H9 (cell line): Measurements from ENCODE around the gene ZBED1. TPM values are rescaled to one million over a fixed set of nuclear protein-coding genes. Genes with fewer than 3 reads are reported as not detected.
"Not testable (repeated sequence)": the region's sequence is repeated elsewhere in the genome, so short reads cannot be mapped to it uniquely, and the experiment has no call there.

Experiments
- DNase-seq: peaks from one replicate; pipeline ENCODE4 v3.0.0-alpha.2; 2017
- H2AFZ ChIP-seq: one replicate; pipeline ENCODE4 v1.6.1; 2013; ENCODE audit warnings: mild to moderate bottlenecking, low read length, control low read depth, moderate library complexity
- H2AK5ac ChIP-seq: 2 replicates; pipeline ENCODE4 v1.6.1; 2013; ENCODE audit warnings: low read length, control low read depth, mixed read lengths; ENCODE audit not compliant: insufficient read length
- H2BK120ac ChIP-seq: one replicate; pipeline ENCODE4 v1.6.1; 2013; ENCODE audit warnings: low read depth, mild to moderate bottlenecking, low read length, control low read depth, inconsistent platforms; ENCODE audit not compliant: poor library complexity, severe bottlenecking
- H2BK12ac ChIP-seq: 2 replicates; pipeline ENCODE4 v1.6.1; 2013; ENCODE audit warnings: low read length, control low read depth, mixed read lengths, low read depth; ENCODE audit not compliant: insufficient read length
- H2BK15ac ChIP-seq: 2 replicates; pipeline ENCODE4 v1.6.1; 2013; ENCODE audit warnings: low read depth, low read length, control low read depth
- H2BK20ac ChIP-seq: one replicate; pipeline ENCODE4 v1.6.1; 2013; ENCODE audit warnings: low read depth, mild to moderate bottlenecking, low read length, control low read depth, inconsistent platforms; ENCODE audit not compliant: poor library complexity, severe bottlenecking
- H2BK5ac ChIP-seq: 2 replicates; pipeline ENCODE4 v1.6.1; 2013; ENCODE audit warnings: low read length, control low read depth, mixed read lengths; ENCODE audit not compliant: insufficient read length
- H3K14ac ChIP-seq: 2 replicates; pipeline ENCODE4 v1.6.1; 2013; ENCODE audit warnings: low read length, control low read depth; ENCODE audit not compliant: insufficient read depth
- H3K18ac ChIP-seq: 2 replicates; pipeline ENCODE4 v1.6.1; 2013; ENCODE audit warnings: low read depth, mild to moderate bottlenecking, mixed read lengths, low read length, control low read depth; ENCODE audit not compliant: insufficient read length
- H3K23ac ChIP-seq: 2 replicates; pipeline ENCODE4 v1.6.1; 2013; ENCODE audit warnings: low read length, control low read depth, mixed read lengths, low read depth; ENCODE audit not compliant: insufficient read length
- H3K23me2 ChIP-seq: 2 replicates; pipeline ENCODE4 v1.6.1; 2013; ENCODE audit warnings: low read depth, mild to moderate bottlenecking, mixed read lengths, low read length, control low read depth; ENCODE audit not compliant: insufficient read length, poor library complexity, severe bottlenecking
- H3K27ac ChIP-seq: 2 replicates; pipeline ENCODE4 v1.5.1; 2013; ENCODE audit warnings: low read length, control low read depth, mixed read lengths, low read depth; ENCODE audit not compliant: insufficient read length
- H3K27me3 ChIP-seq: 2 replicates; pipeline ENCODE4 v1.6.1; 2013; ENCODE audit warnings: low read length, control low read depth, inconsistent platforms; ENCODE audit not compliant: insufficient read depth
- H3K4ac ChIP-seq: 2 replicates; pipeline ENCODE4 v1.6.1; 2013; ENCODE audit warnings: low read depth, mild to moderate bottlenecking, control low read depth, inconsistent platforms, low read length, moderate library complexity
- H3K4me1 ChIP-seq: 2 replicates; pipeline ENCODE4 v1.6.1; 2013; ENCODE audit warnings: low read length, control low read depth, inconsistent platforms; ENCODE audit not compliant: insufficient read depth
- H3K4me2 ChIP-seq: 2 replicates; pipeline ENCODE4 v1.6.1; 2013; ENCODE audit warnings: low read length, control low read depth, mixed read lengths; ENCODE audit not compliant: insufficient read length, insufficient read depth
- H3K56ac ChIP-seq: 2 replicates; pipeline ENCODE4 v1.6.1; 2013; ENCODE audit warnings: low read depth, mild to moderate bottlenecking, mixed read lengths, low read length, control low read depth; ENCODE audit not compliant: insufficient read length
- H3K79me1 ChIP-seq: 2 replicates; pipeline ENCODE4 v1.6.1; 2013; ENCODE audit warnings: low read depth, mild to moderate bottlenecking, moderate library complexity, low read length, control low read depth, inconsistent platforms; ENCODE audit not compliant: insufficient read depth, poor library complexity, severe bottlenecking
- H3K79me2 ChIP-seq: 2 replicates; pipeline ENCODE4 v1.6.1; 2013; ENCODE audit warnings: low read length, control low read depth, inconsistent platforms; ENCODE audit not compliant: insufficient read depth
- H3K9ac ChIP-seq: 2 replicates; pipeline ENCODE4 v1.6.1; 2013; ENCODE audit warnings: low read length, control low read depth, mixed read lengths; ENCODE audit not compliant: insufficient read length; ENCODE audit errors: extremely low read depth
- H3K9me3 ChIP-seq: one replicate; pipeline ENCODE4 v1.6.1; 2013; ENCODE audit warnings: low read depth, low read length, inconsistent platforms; ENCODE audit not compliant: control insufficient read depth
- H3T11ph ChIP-seq: one replicate; pipeline ENCODE4 v1.6.1; 2013; ENCODE audit warnings: mild to moderate bottlenecking, low read length, control low read depth, inconsistent platforms
- H4K20me1 ChIP-seq: one replicate; pipeline ENCODE4 v1.6.1; 2013; ENCODE audit not compliant: control insufficient read depth, insufficient read length, insufficient read depth
- H4K5ac ChIP-seq: 2 replicates; pipeline ENCODE4 v1.6.1; 2013; ENCODE audit warnings: low read depth, mild to moderate bottlenecking, mixed read lengths, low read length, control low read depth; ENCODE audit not compliant: insufficient read length
- H4K8ac ChIP-seq: replicated peaks from 2 replicates; pipeline ENCODE4 v1.6.1; 2013; ENCODE audit warnings: low read length, control low read depth, mixed read lengths, low read depth; ENCODE audit not compliant: insufficient read length
- H4K91ac ChIP-seq: 2 replicates; pipeline ENCODE4 v1.6.1; 2013; ENCODE audit warnings: low read depth, mild to moderate bottlenecking, moderate library complexity, mixed read lengths, low read length, control low read depth; ENCODE audit not compliant: insufficient read length
- H3K27ac Mint-ChIP-seq, 3 experiments: 2 replicates in 2 of 3; 3 replicates in 1 of 3; pipeline ENCODE4 v1.8.0; 2020 to 2021; ENCODE audit warnings: mixed read lengths in 3 of 3, mild to moderate bottlenecking in 1 of 3, moderate library complexity in 1 of 3
- H3K27me3 Mint-ChIP-seq: 2 replicates; pipeline ENCODE4 v1.8.0; 2021; ENCODE audit warnings: low read depth, mild to moderate bottlenecking, moderate library complexity, mixed read lengths
- H3K36me3 Mint-ChIP-seq, 3 experiments: 2 replicates in 2 of 3; 3 replicates in 1 of 3; pipeline ENCODE4 v1.8.0; 2020 to 2021; ENCODE audit warnings: low read depth in 3 of 3, mixed read lengths in 3 of 3; ENCODE audit not compliant: insufficient read depth in 1 of 3
- H3K4me1 Mint-ChIP-seq, 2 experiments: 2 replicates each; pipeline ENCODE4 v1.8.0; 2020; ENCODE audit warnings: mixed read lengths in 2 of 2
- H3K4me3 Mint-ChIP-seq, 2 experiments: 2 replicates in 1 of 2; 3 replicates in 1 of 2; pipeline ENCODE4 v1.8.0; 2020 to 2021; ENCODE audit warnings: mild to moderate bottlenecking in 2 of 2, mixed read lengths in 2 of 2, moderate library complexity in 1 of 2
- H3K9me3 Mint-ChIP-seq, 2 experiments: 2 replicates in 1 of 2; 3 replicates in 1 of 2; pipeline ENCODE4 v1.8.0; 2020; ENCODE audit warnings: mild to moderate bottlenecking in 2 of 2, mixed read lengths in 2 of 2, moderate library complexity in 1 of 2
- CTCF ChIP-seq: fragments of 200-600 bp; sonication (generic); conservative IDR thresholded peaks from 3 replicates; pipeline ENCODE4 v1.8.0; 2021; ENCODE audit warnings: antibody characterized with exemption, mild to moderate bottlenecking
- WGBS: extraction: QIAGEN DNeasy Blood & Tissue Kit; methylation state at CpG from one replicate; pipeline ENCODE4 v1.1.7; 2013; ENCODE audit warnings: missing lambda C conversion rate, low lambda C conversion rate, mixed read lengths; ENCODE audit not compliant: insufficient read length; ENCODE audit errors: extremely low coverage; 5-methylcytosine and 5-hydroxymethylcytosine counted together
- total RNA-seq: library from RNA; stranded (reverse); gene quantifications from 2 replicates; pipeline ENCODE4 v1.2.1, GENCODE V29; 2021

The ZBED1 gene
- total RNA-seq, 1 experiment from 2014 or later: 61.1 TPM

GRCh38 chrX:2463973-2464676 lies 36.7 kb downstream of the ZBED1 start:
- Mint-ChIP-seq H3K4me1 (peaks cover 22 to 30% of the 10 kb centered on the region in 2 experiments), H3K36me3 (peaks cover 54 to 80% (median 64%) of the 10 kb centered on the region in 3 experiments), H3K27me3 (peaks cover 5% of the 10 kb centered on the region), H3K4me3 (no peak overlapping the region; a peak in 1 of 5 replicates), H3K9me3 (peaks cover 51 to 59% of the 10 kb centered on the region in 2 experiments), H3K27ac (peak overlapping the region in 1 of 3 experiments; percentile 90; a peak in 1 of 7 replicates)
- Histone ChIP-seq H2AK5ac (no peak overlapping the region), H2BK15ac (no peak overlapping the region), H3K4ac (no peak overlapping the region), H3K79me2 (peaks cover 10% of the 10 kb centered on the region; the same call in 1 of the 2 replicates), H2AFZ (no peak overlapping the region), H3K9ac (no peak overlapping the region), H2BK5ac (no peak overlapping the region), H4K5ac (no peak overlapping the region), H3K27me3 (no peaks in the 10 kb centered on the region), H3K4me2 (no peak overlapping the region), H2BK20ac (no peak overlapping the region), H3K9me3 (peaks cover 18% of the 10 kb centered on the region), H3K18ac (no peak overlapping the region), H3K23me2 (no peaks in the 10 kb centered on the region), H4K91ac (no peak overlapping the region), H3T11ph (no peak overlapping the region), H2BK120ac (no peak overlapping the region), H3K4me1 (peaks cover 3% of the 10 kb centered on the region; the same call in 1 of the 2 replicates), H3K23ac (no peak overlapping the region), H3K27ac (no peak overlapping the region), H3K56ac (no peak overlapping the region), H3K14ac (no peak overlapping the region), H3K79me1 (peaks cover 4% of the 10 kb centered on the region), H2BK12ac (no peak overlapping the region), H4K20me1 (no peaks in the 10 kb centered on the region), H4K8ac (no peak overlapping the region)
- DNase-seq: peak; percentile 62
- WGBS: no CpG with 5 or more reads among the region's 31 CpGs
- no peak for TF ChIP-seq CTCF

GRCh38 chrX:2463481-2463880 lies 37.3 kb downstream of the ZBED1 start:
- not testable (repeated sequence) for H3K4me2 ChIP-seq, H2AFZ ChIP-seq, H3K27me3 Mint-ChIP-seq, H3K23me2 ChIP-seq, H2BK15ac ChIP-seq, H3K4me1 ChIP-seq, H3K4ac ChIP-seq, DNase-seq, H3K23ac ChIP-seq, H3K14ac ChIP-seq, H4K91ac ChIP-seq, H3T11ph ChIP-seq, H2AK5ac ChIP-seq, H4K8ac ChIP-seq, H2BK20ac ChIP-seq, H4K20me1 ChIP-seq, H3K56ac ChIP-seq, H2BK12ac ChIP-seq, H2BK120ac ChIP-seq, H3K79me1 ChIP-seq, H3K27ac ChIP-seq, H2BK5ac ChIP-seq, H4K5ac ChIP-seq, H3K9ac ChIP-seq, H3K27me3 ChIP-seq, H3K79me2 ChIP-seq, H3K18ac ChIP-seq
- peaks cover 47 to 55% of the 10 kb centered on the region in 2 experiments for H3K9me3 Mint-ChIP-seq
- H3K4me3 Mint-ChIP-seq: peak overlapping the region in 1 of 2 experiments; percentile 17; a peak in 1 of 5 replicates
- peaks cover 18% of the 10 kb centered on the region for H3K9me3 ChIP-seq
- H3K4me1 Mint-ChIP-seq: peaks cover 22 to 30% of the 10 kb centered on the region in 2 experiments
- peaks cover 51 to 78% (median 59%) of the 10 kb centered on the region in 3 experiments for H3K36me3 Mint-ChIP-seq
- whole genome bisulfite sequencing: no CpG with 5 or more reads among the region's 10 CpGs
- peak overlapping the region; percentile 64 to 94 (median 90) for H3K27ac Mint-ChIP-seq
